ENCODE results near the gene ISG20. TPM values are rescaled to one million over a fixed set of nuclear protein-coding genes. Genes with fewer than 3 reads are reported as not detected.

Gene ISG20
- total RNA-seq, 4 donors from 2014 or later: 50.3 to 90.0 (median 70.6) TPM

DNA sequence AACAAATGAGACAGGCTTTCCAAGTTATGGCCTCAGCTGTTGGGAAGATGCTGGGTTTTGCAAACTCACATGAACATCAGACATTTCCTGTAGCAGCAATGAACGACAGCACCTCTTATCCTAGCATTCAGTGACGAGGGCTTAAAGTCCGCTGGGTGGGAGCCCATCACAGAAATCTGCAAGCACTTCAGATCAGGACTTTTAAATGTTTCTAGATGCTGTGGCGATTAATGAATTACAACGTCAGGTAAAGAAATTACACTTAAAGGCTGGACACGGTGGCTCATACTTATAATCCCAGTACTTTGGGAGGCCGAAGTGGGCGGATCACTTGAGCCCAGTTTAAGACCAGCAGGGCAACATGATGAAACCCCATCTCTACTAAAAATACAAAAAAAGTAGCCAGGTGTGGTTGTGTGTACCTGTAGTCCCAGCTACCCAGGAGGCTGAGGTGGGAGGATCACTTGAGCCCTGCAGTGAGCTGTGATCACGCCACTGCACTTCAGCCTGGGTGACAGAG lies 13.8 kb upstream of the ISG20 start:
- Histone ChIP-seq H3K27me3 (no peaks in the 10 kb centered on the region), H3K4me1 (peaks cover 2 to 69% (median 40%) of the 10 kb centered on the region in 4 donors), H3K9me3 (no peaks in the 10 kb centered on the region), H3K36me3 (peaks cover 0 to 11% (median 0%) of the 10 kb centered on the region in 3 donors), H3K4me3 (peak overlapping the region in 2 of 4 donors; percentile 13 to 24), H3K27ac (peak overlapping the region; percentile 45 to 96 (median 68))
- TF ChIP-seq POLR2A (IDR thresholded peaks at IDR 0.05): no peak
- TF ChIP-seq, protein P1, sequence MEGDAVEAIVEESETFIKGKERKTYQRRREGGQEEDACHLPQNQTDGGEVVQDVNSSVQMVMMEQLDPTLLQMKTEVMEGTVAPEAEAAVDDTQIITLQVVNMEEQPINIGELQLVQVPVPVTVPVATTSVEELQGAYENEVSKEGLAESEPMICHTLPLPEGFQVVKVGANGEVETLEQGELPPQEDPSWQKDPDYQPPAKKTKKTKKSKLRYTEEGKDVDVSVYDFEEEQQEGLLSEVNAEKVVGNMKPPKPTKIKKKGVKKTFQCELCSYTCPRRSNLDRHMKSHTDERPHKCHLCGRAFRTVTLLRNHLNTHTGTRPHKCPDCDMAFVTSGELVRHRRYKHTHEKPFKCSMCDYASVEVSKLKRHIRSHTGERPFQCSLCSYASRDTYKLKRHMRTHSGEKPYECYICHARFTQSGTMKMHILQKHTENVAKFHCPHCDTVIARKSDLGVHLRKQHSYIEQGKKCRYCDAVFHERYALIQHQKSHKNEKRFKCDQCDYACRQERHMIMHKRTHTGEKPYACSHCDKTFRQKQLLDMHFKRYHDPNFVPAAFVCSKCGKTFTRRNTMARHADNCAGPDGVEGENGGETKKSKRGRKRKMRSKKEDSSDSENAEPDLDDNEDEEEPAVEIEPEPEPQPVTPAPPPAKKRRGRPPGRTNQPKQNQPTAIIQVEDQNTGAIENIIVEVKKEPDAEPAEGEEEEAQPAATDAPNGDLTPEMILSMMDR (IDR thresholded peaks at IDR 0.05): no peak
- no peak for DNase-seq

DNA sequence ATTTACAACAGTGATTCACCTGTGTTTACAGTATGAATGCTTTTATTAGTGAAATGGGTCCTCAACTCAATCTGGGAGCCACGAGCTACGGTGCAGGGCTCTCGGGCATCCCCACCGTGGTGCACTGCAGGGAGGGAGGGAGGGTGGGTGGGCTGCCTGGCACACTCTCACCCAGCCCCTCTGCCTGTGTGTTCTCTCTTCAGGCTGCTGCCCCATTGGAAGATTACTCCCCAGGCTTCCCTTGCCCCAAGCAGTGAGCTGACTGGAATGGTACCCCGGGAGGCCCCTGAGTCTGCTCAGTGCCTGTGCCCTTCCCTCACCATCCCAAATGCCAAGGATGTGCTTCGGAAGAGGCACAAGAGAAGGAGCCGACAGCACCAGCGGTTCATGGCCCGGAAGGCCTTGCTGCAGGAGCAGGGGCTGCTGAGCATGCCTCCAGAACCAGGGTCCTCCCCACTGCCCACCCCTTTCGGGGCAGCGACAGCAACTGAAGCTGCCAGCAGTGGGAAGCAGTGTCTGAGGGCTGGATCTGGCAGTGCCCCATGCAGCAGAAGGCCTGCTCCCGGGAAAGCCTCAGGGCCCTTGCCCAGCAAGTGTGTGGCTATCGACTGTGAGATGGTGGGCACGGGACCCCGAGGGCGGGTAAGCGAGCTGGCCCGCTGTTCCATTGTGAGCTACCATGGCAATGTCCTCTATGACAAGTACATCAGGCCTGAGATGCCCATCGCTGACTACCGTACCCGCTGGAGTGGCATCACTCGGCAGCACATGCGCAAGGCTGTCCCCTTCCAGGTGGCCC lies 12.7 kb upstream of the ISG20 start:
- no peak overlapping the region for H3K4me3 ChIP-seq
- no peaks in the 10 kb centered on the region for H3K27me3 ChIP-seq
- peaks cover 8 to 77% (median 47%) of the 10 kb centered on the region in 4 donors for H3K4me1 ChIP-seq
- no peak for TF ChIP-seq POLR2A (IDR thresholded peaks at IDR 0.05)
- TF ChIP-seq, protein P1 (IDR thresholded peaks at IDR 0.05): no peak
- H3K9me3 ChIP-seq: no peaks in the 10 kb centered on the region
- H3K27ac ChIP-seq: peak overlapping the region in 3 of 4 donors; percentile 40 to 96 (median 66)
- DNase-seq: no peak
- peaks cover 0 to 11% (median 0%) of the 10 kb centered on the region in 3 donors for H3K36me3 ChIP-seq

DNA sequence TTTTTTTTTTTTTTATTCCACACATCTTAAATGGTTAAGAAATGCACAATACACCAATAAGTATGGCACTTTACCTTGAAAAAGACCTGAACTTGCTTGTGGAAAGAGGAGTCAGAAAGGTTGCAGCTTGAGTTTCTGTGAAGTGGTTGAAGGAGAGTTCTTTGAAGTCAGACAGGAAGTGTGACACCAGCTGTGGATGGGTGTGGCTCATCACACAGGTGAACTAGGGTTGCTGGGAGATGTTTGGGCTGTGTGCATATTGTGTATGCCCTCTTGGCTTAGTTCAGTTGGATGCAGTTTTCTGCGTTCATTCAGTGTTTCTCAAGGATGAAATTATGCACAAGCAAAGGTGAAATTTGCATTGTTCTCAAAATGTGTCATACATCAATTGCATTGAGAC lies 11.4 kb upstream of the ISG20 start:
- peaks cover 0 to 11% (median 0%) of the 10 kb centered on the region in 3 donors for H3K36me3 ChIP-seq
- no peak for TF ChIP-seq POLR2A (IDR thresholded peaks at IDR 0.05)
- TF ChIP-seq, protein P1 (IDR thresholded peaks at IDR 0.05): no peak
- H3K27me3 ChIP-seq: no peaks in the 10 kb centered on the region
- peaks cover 11 to 79% (median 47%) of the 10 kb centered on the region in 4 donors for H3K4me1 ChIP-seq
- H3K27ac ChIP-seq: peak overlapping the region; percentile 37 to 96 (median 58)
- H3K9me3 ChIP-seq: no peaks in the 10 kb centered on the region
- no peak overlapping the region for H3K4me3 ChIP-seq
- DNase-seq: peak in 2 of 3 donors; percentile 92 to 93

DNA sequence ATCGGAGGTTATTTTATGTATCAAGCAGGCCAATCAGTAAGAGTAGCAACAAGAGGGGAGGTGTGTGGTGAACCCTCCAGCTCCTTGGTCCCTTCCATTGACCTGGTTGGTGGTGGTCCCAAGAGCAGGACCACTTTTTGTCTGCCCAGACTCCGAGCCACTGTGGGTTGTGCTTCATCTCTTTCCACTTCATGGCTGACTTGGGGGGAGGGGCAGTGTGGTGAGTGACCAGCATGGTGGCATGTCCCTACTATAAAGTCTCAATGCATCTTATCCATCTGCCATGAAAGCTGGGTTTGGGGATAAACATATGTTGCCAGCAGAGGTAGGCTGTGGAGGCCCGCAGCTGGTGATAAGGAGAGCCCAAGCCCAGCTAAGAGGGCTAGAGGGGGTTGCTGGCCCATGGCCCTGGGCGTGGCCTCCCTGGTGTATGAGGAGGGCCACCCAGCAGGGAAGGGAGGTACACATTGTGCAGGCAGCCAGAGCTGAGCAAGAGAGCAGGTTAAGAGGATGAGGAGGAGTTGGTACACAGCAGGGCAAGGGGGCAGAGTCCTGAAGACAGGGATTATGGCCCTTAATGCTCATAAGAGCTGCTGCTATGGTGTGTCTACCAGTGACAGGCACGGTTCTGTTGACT lies 10.7 kb upstream of the ISG20 start:
- no peak for DNase-seq
- Histone ChIP-seq H3K4me1 (peaks cover 11 to 72% (median 44%) of the 10 kb centered on the region in 4 donors), H3K27ac (peak overlapping the region; percentile 5 to 96 (median 44))

DNA sequence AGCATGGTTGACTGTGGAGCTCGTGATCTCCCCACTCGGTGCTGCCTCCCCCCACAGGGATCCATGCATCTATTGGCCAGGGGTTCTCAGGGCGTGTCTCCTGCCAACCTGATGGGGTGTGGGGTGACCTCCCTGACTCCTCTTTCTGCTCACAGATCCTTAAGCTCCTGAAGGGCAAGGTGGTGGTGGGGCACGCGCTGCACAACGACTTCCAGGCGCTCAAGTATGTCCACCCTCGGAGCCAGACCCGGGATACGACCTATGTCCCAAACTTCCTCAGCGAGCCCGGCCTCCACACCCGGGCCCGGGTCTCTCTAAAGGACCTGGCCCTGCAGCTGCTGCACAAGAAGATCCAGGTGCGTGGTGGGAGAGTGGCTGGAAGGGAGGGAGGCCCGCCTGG lies 9.7 kb upstream of the ISG20 start:
- peak overlapping the region in 3 of 4 donors; percentile 54 to 96 (median 79) for H3K27ac ChIP-seq
- no peaks in the 10 kb centered on the region for H3K9me3 ChIP-seq
- peaks cover 0 to 11% (median 0%) of the 10 kb centered on the region in 3 donors for H3K36me3 ChIP-seq
- H3K4me3 ChIP-seq: no peak overlapping the region
- no peak for TF ChIP-seq POLR2A (IDR thresholded peaks at IDR 0.05)
- TF ChIP-seq, protein P1 (IDR thresholded peaks at IDR 0.05): no peak
- peaks cover 11 to 63% (median 41%) of the 10 kb centered on the region in 4 donors for H3K4me1 ChIP-seq
- H3K27me3 ChIP-seq: no peaks in the 10 kb centered on the region
- no peak for DNase-seq

More for the DNA sequence above, 10.7 kb upstream of the ISG20 start:
- no peaks in the 10 kb centered on the region for H3K9me3 ChIP-seq
- H3K4me3 ChIP-seq: no peak overlapping the region
- no peaks in the 10 kb centered on the region for H3K27me3 ChIP-seq
- TF ChIP-seq, protein P1 (IDR thresholded peaks at IDR 0.05): no peak
- no peak for TF ChIP-seq POLR2A (IDR thresholded peaks at IDR 0.05)
- H3K36me3 ChIP-seq: peaks cover 0 to 11% (median 0%) of the 10 kb centered on the region in 3 donors
